GM19397 (cell line): ENCODE results near the gene DNAJB12.

Experiments
- ATAC-seq: cut with Tn5 transposase; IDR thresholded peaks from one replicate; pipeline ENCODE4 v1.9.1; 2021; ENCODE audit warnings: mild to moderate bottlenecking, moderate library complexity; ENCODE audit not compliant: unreplicated experiment

The DNAJB12 gene

DNA sequence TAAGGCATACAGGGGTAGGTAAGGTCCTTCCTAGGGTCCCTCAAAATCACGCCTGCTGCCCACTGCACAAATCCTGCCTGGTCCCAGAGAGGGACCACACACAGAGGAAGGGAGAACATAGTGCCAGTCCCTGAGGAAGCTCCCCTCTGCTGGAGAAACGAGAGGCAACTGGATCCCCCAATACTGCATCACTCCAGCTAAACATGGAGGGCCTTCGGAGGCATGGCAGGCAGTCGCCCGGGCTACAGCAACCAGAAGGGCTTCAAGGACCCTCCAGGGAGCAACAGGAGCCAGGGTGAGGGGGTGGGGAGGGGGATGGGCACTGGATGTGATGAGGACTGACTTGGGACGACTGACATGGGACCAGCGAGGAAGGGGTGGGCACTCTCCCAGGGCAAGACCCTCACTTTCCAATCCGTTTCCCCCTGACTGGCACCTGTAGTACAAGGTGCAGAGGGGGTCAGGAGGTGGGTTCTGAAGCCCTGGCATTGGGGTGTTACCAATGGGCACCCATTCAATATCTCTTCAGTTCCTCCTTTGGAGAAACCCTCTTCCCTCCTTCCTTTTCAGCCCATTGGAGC, 59.3 kb downstream of the DNAJB12 start:
- no peak for ATAC-seq

DNA sequence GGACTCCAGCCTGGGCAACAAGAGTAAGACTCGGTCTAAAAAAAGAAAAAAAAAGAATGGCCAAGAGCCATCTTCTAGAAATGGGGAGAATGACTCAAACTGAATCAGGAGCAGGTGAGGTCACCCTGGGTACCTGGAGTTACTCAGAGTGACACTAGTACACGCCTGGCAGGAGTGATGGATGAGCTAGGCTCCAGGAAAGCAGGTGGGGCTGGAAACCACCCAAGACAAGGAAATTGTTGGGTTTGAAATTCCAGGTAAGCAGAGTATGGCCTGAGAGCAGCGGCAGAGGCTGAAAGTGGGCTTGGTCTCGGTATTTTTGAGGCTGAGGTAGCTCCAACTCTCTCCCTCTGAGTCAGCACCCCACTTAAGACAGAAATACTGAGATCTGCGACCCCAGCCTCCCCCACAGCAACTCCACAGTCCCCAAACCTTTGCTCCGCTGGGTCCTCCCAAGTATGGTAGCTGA, 62.5 kb downstream of the DNAJB12 start:
- ATAC-seq: no peak

DNA sequence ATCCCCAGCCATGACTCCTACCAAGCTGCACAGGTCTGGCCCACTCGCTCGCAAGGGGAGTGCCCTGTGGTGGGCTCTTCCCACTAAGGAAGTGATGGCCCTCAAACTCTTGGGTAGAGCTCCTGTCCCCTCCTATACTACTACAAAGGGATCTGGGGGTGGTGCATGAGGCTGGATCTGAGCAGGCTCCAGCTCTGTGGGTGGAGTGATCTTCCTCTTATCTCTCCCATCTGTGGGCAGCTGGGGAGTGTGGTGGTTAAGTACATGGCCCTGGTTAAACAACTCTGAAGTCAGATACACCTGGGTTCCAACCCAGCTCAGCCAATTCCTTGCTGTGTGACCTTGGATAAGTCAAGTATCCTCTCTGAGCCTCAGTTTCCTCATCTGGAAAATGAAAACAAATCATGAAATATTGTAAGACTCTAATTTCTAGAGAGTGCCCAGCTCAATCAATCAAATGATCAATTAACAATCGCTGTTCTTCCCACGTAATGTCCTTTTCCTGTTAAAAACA, 63.6 kb downstream of the DNAJB12 start:
- no peak for ATAC-seq

DNA sequence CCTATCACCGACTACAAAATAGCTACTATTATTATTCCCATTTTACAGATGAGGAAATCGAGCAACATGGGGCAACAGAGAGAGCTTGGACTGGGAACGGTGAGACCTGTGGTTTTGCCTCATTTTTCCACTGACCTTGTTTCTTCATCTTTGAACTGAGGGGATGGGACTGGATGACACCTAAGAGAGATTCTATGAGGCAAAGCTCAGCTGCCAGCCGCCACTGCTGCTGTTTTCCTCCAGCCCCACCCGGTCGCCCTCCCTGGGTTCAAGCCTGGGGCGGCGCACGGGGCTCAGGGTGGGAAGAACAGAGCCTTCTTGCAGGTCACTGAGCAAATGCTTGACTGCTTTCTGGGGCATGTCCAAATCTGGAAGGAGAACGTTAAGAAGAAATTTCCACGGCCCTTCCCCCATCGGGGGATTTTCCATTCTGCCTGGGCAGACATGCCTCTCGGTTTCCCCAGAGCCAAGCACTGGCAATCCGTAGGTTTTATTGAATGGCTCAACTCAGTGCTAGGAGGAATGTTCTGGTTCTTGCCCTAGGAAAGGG, 68.7 kb downstream of the DNAJB12 start:
- no peak for ATAC-seq

DNA sequence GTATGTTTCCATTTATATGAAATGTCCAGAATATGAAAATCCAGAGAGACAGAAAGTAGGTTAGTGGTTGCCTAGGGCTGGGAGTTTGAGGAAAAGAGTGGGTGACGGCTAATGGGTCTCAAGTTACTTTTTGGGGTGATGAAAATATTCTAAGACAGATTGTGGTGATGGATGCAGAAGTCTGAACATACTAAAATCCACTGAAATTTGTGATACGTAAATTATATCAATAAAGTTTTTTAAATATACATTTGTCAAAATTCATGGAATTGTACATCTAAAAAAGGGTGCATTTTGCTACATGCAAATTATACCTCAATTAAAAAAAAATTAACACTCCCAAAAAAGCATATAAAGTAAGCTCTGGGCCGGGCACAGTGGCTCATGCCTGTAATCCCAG, 71.6 kb downstream of the DNAJB12 start:
- ATAC-seq: no peak
